Measurements from ENCODE around the gene WDR36.
"Not testable (repeated sequence)": the region's sequence is repeated elsewhere in the genome, so short reads cannot be mapped to it uniquely, and the experiment has no call there.

WDR36 gene

GRCh38 chr5:111138096-111138495 is 45.9 kb downstream of the WDR36 start:
- no peak for DNase-seq

- DNase-seq = not testable (repeated sequence)
These were observed 49.3 kb downstream of the WDR36 start for GRCh38 chr5:111141471-111141870.

GRCh38 chr5:111142932-111143331 is 50.8 kb downstream of the WDR36 start:
- DNase-seq = no peak

- DNase-seq = no peak
These were observed 51.8 kb downstream of the WDR36 start for GRCh38 chr5:111143910-111144309.

GRCh38 chr5:111144352-111144930 is 52.3 kb downstream of the WDR36 start:
- DNase-seq = no peak

GRCh38 chr5:111146053-111146452 is 53.9 kb downstream of the WDR36 start:
- DNase-seq = no peak

- DNase-seq = no peak
These were observed 55.4 kb downstream of the WDR36 start for GRCh38 chr5:111147502-111147901.

- no peak for DNase-seq
These were observed 59.9 kb downstream of the WDR36 start for GRCh38 chr5:111151998-111152397.

GRCh38 chr5:111153483-111153882 is 61.3 kb downstream of the WDR36 start:
- no peak for DNase-seq

- no peak for DNase-seq
These were observed 61.8 kb downstream of the WDR36 start for GRCh38 chr5:111153945-111154344.

GRCh38 chr5:111158105-111158744 is 66.1 kb downstream of the WDR36 start:
- DNase-seq = peak; percentile 30 to 47

- no peak for DNase-seq
These were observed 67.7 kb downstream of the WDR36 start for GRCh38 chr5:111159845-111160244.

GRCh38 chr5:111163000-111163399 is 70.9 kb downstream of the WDR36 start:
- no peak for DNase-seq

- no peak for DNase-seq
These were observed 72.9 kb downstream of the WDR36 start for GRCh38 chr5:111165058-111165457.

- DNase-seq = no peak
These were observed 75.4 kb downstream of the WDR36 start for GRCh38 chr5:111167551-111167950.

GRCh38 chr5:111168608-111169007 is 76.5 kb downstream of the WDR36 start:
- DNase-seq = no peak

- no peak for DNase-seq
These were observed 77.1 kb downstream of the WDR36 start for GRCh38 chr5:111169269-111169668.

- DNase-seq = no peak
These were observed 78.1 kb downstream of the WDR36 start for GRCh38 chr5:111170279-111170678.

GRCh38 chr5:111172504-111172903 is 80.4 kb downstream of the WDR36 start:
- no peak for DNase-seq

- DNase-seq = no peak
These were observed 81.3 kb downstream of the WDR36 start for GRCh38 chr5:111173476-111173875.
